ENCODE data around the gene ZFR2. TPM values are rescaled to one million over a fixed set of nuclear protein-coding genes. Genes with fewer than 3 reads are reported as not detected.

ZFR2 gene
- total and polyA plus RNA-seq, 2 of the 8 experiments (the other 6 are each of a cell fraction or from before 2014, with no cell fraction given), result 14.5 to 28.4 TPM

DNA sequence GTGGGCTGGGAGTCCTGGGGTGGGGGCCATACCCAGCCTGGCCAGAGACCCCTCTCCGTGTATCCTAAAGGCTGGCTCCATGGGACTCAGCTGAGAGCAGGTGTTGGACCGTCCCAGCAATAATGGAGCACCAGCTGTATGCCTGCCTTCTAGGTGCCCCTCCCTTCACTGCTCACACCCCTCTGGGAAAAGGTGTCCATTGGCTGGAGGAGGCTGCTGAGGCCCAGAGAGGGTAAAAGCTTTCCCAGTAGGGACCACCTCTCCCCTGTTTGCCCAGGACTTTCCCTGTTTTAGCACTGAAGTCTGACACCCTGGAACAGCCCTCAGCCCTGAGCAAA lies 93.5 kb downstream of the ZFR2 start:
- Histone ChIP-seq H2BK15ac (ENCODE audit: low read length) (no peak overlapping the region), H4K91ac (replicated peaks; ENCODE audit: insufficient read length, low read length) (no peak overlapping the region), H3K18ac (ENCODE audit: extremely low read depth, low read length) (no peak overlapping the region), H2BK120ac (replicated peaks; ENCODE audit: low read depth, low read length) (no peak overlapping the region), H2BK5ac (ENCODE audit: low read depth, low read length) (no peak overlapping the region), H3K14ac (ENCODE audit: insufficient read length) (no peak overlapping the region), H2BK12ac (ENCODE audit: low read depth, low read length) (no peak overlapping the region), H4K20me1 (replicated peaks in 1 of 2; ENCODE audit: control insufficient read depth in 1 of 2, insufficient read depth in 2 of 2, low read length in 2 of 2) (peaks cover 0 to 3% of the 10 kb centered on the region in 2 experiments), H3K36me3 (ENCODE audit: control insufficient read depth in 2 of 4, insufficient read depth in 4 of 4, low read length in 3 of 4) (no peaks in the 10 kb centered on the region), H2AK5ac (ENCODE audit: low read depth, low read length) (no peak overlapping the region), H3K4ac (replicated peaks; ENCODE audit: insufficient read length, low read depth, low read length) (no peak overlapping the region), H3K4me2 (ENCODE audit: insufficient read depth in 1 of 2, low read depth in 2 of 2, low read length in 2 of 2) (no peak overlapping the region), H3K23ac (ENCODE audit: insufficient read length) (no peak overlapping the region), H4K8ac (ENCODE audit: extremely low read depth, insufficient read depth, low read length) (no peak overlapping the region), H3K9me3 (ENCODE audit: insufficient read depth in 2 of 2, low read depth in 1 of 2, low read length in 1 of 2) (no peaks in the 10 kb centered on the region), H2BK20ac (ENCODE audit: low read length) (no peak overlapping the region), H3K27ac (ENCODE audit: low read depth, low read length) (no peak overlapping the region), H3K79me1 (ENCODE audit: low read depth, low read length) (no peaks in the 10 kb centered on the region), H3K27me3 (replicated peaks in 1 of 4; ENCODE audit: control insufficient read depth in 3 of 4, extremely low read depth in 1 of 4, insufficient read depth in 3 of 4, low read length in 3 of 4) (no peaks in the 10 kb centered on the region), H3K56ac (replicated peaks; ENCODE audit: insufficient read length, low read depth, low read length) (no peak overlapping the region), H2AFZ (ENCODE audit: low read length) (no peak overlapping the region), H3K79me2 (ENCODE audit: control insufficient read depth in 1 of 2, insufficient read depth in 2 of 2, low read length in 2 of 2) (no peaks in the 10 kb centered on the region), H3K23me2 (ENCODE audit: low read depth, low read length) (peaks cover 6% of the 10 kb centered on the region; the same call in 1 of the 2 replicates), H3K9ac (replicated peaks in 1 of 4; ENCODE audit: extremely low read depth in 1 of 4, low read depth in 3 of 4, low read length in 3 of 4) (no peak overlapping the region), H3K4me3 (ENCODE audit: extremely low read depth in 1 of 4, insufficient read depth in 2 of 4, low read depth in 3 of 4, low read length in 4 of 4) (no peak overlapping the region), H3K4me1 (replicated peaks in 1 of 4; ENCODE audit: control insufficient read depth in 3 of 4, insufficient read depth in 4 of 4, low read length in 3 of 4) (peaks cover 0 to 7% (median 2%) of the 10 kb centered on the region in 4 experiments; a peak in 2 of 7 replicates), H4K5ac (ENCODE audit: insufficient read length, low read depth, low read length) (no peak overlapping the region)
- 95% methylated on average over 2 of the region's 2 CpGs; no CpG with 5 or more reads in 1 of the 2 experiments for WGBS, 2 experiments (ENCODE audit: extremely low coverage in 1 of 2, insufficient coverage in 1 of 2, insufficient read length in 1 of 2, insufficient replicate concordance in 2 of 2, low coverage in 1 of 2, low lambda C conversion rate in 2 of 2, missing lambda C conversion rate in 1 of 2)
- CTCF ChIA-PET (ENCODE audit: partially characterized antibody), result interaction anchor here (1.6 to 1.8 kb wide), 3 partner anchors 8 to 47 kb away, joined by 5 to 10 read pairs (median 7); no protein-coding TSS in a partner anchor
- TF ChIP-seq RXRA (IDR thresholded peaks at IDR 0.05; ENCODE audit: insufficient read depth, low read depth, low read length), result no peak
- no peak for TF ChIP-seq TAF1 (IDR thresholded peaks at IDR 0.05; ENCODE audit: low read depth, low read length)
- TF ChIP-seq FOSL1 (IDR thresholded peaks at IDR 0.05; ENCODE audit: insufficient read depth, low read depth, low read length), result no peak
- TF ChIP-seq EZH2 (IDR thresholded peaks at IDR 0.05; ENCODE audit: low read depth, low read length, severe bottlenecking), result no peak
- no peak for TF ChIP-seq CREB1 (IDR thresholded peaks at IDR 0.05)
- no peak for TF ChIP-seq SIRT6 (IDR thresholded peaks at IDR 0.05; ENCODE audit: low read length)
- no peak for TF ChIP-seq TCF12 (IDR thresholded peaks at IDR 0.05; ENCODE audit: low read depth, low read length)
- no peak for TF ChIP-seq SRF (IDR thresholded peaks at IDR 0.05; ENCODE audit: low read depth, low read length)
- no peak for TF ChIP-seq YY1 (IDR thresholded peaks at IDR 0.05; ENCODE audit: low read depth, low read length)
- no peak for TF ChIP-seq POU5F1 (IDR thresholded peaks at IDR 0.05; ENCODE audit: low read depth, low read length)
- TF ChIP-seq, protein P1, sequence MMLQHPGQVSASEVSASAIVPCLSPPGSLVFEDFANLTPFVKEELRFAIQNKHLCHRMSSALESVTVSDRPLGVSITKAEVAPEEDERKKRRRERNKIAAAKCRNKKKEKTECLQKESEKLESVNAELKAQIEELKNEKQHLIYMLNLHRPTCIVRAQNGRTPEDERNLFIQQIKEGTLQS (IDR thresholded peaks at IDR 0.05; ENCODE audit: insufficient read depth, low read depth, low read length), result no peak
- no peak for TF ChIP-seq JUN (IDR thresholded peaks at IDR 0.05; ENCODE audit: low read depth, low read length)
- POLR2A ChIA-PET (ENCODE audit: partially characterized antibody), result interaction anchor here (0.7 to 2.3 kb wide), 5 partner anchors 8 to 210 kb away, joined by 3 to 14 read pairs (median 5); partner anchors contain the start of genes EEF2, MRPL54 and NMRK2
- FAIRE-seq (no peak), DNase-seq (ENCODE audit: low read depth in 1 of 2, low spot score in 2 of 2) (no peak)

Data from H1 (cell line).